ENCODE data around the gene GJD4. TPM values are rescaled to one million over a fixed set of nuclear protein-coding genes. Genes with fewer than 3 reads are reported as not detected.
A peak's percentile ranks its signal among the peaks of the same experiment; 100 is the strongest.

The GJD4 gene
- 1 to 10 TPM in 9 of 12 donors, under 1 TPM in 1, not detected in 2; 0.18 to 7.7 (median 3.1) TPM for polyA plus RNA-seq (ENCODE audit: insufficient read length in 12 of 12)
- long read RNA-seq, donor 1 = 0 reads
- long read RNA-seq, donor 2, partial matches to known transcripts = 0 of 3 reads
- long read RNA-seq, donor 2, other reads (novel, unspliced or antisense) = 0 of 3 reads
- long read RNA-seq, donor 3 = 0 reads
- long read RNA-seq, donor 4, partial matches to known transcripts = 0 of 1 reads
- long read RNA-seq, donor 4, other reads (novel, unspliced or antisense) = 0 of 1 reads
- long read RNA-seq, donor 5 = 0 reads
- long read RNA-seq, donor 6, partial matches to known transcripts = 0 of 4 reads
- long read RNA-seq, donor 6, other reads (novel, unspliced or antisense) = 0 of 4 reads
- long read RNA-seq, donor 7 = 0 reads
- long read RNA-seq, donor 8, partial matches to known transcripts = 0 of 2 reads
- long read RNA-seq, donor 8, other reads (novel, unspliced or antisense) = 0 of 2 reads
- long read RNA-seq, donor 9, partial matches to known transcripts = 0 of 2 reads
- long read RNA-seq, donor 9, other reads (novel, unspliced or antisense) = 0 of 2 reads
- long read RNA-seq, donor 10 = 0 reads
- long read RNA-seq, donor 11, partial matches to known transcripts = 0 of 3 reads
- long read RNA-seq, donor 11, other reads (novel, unspliced or antisense) = 0 of 3 reads

DNA sequence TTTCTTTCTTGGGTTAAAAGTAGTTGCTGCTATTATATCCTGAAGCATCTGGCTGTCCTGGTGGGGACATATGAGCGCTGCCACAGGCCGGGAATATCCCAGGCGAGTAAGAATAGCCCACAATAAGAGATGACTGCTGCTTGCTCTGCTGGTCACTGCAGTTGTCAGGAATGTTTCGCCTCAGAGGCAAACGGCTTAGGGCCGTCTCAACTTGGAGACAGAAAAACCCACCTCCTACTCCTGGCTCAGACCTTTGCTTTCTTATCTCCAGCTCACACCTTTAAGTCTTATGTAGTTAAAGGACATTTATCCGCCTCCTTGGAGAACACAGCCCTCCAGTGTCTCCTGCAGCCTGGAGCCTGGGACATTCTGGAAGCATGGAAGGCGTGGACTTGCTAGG is at the start of gene GJD4:
Gene GJD4, plus strand, starts transcription at position 151 of the 400 bp plus-strand sequence. Its CDS starts 227 bp downstream, at position 378.
- DNase-seq = no peak

GRCh38 chr10:35555962-35556930 is 48.9 kb upstream of the GJD4 start:
- DNase-seq = no peak

GRCh38 chr10:35558276-35558675 is 46.9 kb upstream of the GJD4 start:
- no peak for DNase-seq

- no peak for DNase-seq
Observed at GRCh38 chr10:35559416-35559815, 45.7 kb upstream of the GJD4 start.

GRCh38 chr10:35561715-35562114 is 43.4 kb upstream of the GJD4 start:
- no peak for DNase-seq

- no peak for DNase-seq
Observed at GRCh38 chr10:35562427-35562826, 42.7 kb upstream of the GJD4 start.

DNA sequence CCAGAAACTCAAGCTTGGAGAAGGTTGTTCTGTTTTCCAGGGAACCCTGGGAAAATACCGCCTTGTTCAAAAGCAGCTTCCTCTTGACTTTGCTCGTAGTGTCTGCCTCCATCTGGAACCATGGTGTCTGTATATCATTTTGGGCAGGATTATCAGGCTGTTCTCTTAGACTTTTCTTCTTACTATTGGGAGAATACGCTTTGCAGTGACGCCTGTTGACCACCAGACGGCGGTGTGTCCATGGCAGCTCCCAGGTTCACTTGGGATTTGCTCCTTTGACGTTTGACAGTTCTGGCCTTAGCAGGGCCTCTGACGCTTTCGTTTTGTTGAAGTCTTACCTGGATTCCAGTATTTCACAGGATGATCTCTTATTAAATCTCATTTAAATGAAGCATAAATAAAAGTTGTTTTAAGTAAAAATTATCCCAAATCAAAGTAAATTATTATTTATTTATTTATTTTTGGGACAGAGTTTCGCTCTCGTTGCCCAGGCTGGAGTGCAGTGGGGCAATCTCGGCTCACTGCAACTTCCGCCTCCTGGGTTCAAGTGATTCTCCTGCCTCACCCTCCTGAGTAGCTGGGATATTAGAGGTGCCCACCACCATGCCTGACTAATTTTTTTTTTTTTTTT is 41.8 kb upstream of the GJD4 start:
- peak; percentile 70 for DNase-seq

- no peak for DNase-seq
Observed at GRCh38 chr10:35564341-35564968, 40.7 kb upstream of the GJD4 start.

GRCh38 chr10:35565602-35566081 is 39.5 kb upstream of the GJD4 start:
- no peak for DNase-seq

DNA sequence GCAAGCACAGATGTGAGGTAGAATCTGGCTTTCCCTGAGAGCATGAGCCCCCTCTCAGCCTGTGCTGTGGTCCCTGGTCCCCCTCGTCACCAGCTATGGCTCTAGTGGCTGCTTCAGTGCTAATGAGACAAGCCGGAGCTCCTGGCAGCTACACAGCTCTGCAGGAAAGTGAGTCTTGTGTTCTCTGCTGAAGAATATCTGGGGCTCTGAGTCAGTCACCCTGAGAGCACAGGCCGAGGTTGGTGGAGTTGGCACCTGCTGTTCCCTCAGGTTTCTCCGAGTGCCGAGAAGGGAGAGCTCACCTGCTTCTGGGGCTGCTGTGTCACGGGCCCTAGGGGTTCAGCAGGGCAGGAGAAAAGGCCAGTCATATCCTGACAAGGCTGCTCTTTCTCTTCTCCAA is 37.2 kb upstream of the GJD4 start:
- DNase-seq = no peak

DNA sequence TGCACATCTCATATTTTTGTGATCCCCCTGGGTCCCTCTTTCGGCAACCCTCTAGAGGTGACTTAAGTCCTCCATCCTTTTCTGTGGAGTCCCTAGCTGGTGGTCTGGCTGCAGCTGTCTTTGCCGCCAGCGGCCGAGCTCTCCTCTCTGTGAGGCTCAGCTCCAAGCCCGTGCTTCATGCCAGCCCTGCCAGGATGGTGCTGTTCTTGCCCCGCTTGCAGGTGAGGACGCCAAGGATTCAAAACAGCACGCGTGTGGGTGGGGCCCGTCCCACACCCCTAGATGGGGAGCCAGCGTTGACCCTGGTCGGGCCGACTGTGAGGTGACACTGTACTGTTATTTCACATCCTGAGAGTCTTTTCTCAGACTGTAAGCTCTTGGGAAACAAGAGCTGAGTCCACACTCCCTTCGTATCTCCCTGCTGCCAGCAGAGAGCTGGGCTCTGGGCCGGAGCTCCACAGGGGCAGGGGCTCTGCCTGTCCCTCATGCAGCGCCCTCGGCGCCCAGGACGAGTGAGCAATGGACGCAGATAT is 36.6 kb upstream of the GJD4 start:
- no peak for DNase-seq

- DNase-seq = no peak
Observed at GRCh38 chr10:35569111-35569707, 35.9 kb upstream of the GJD4 start.

GRCh38 chr10:35569836-35570235 is 35.3 kb upstream of the GJD4 start:
- no peak for DNase-seq

DNA sequence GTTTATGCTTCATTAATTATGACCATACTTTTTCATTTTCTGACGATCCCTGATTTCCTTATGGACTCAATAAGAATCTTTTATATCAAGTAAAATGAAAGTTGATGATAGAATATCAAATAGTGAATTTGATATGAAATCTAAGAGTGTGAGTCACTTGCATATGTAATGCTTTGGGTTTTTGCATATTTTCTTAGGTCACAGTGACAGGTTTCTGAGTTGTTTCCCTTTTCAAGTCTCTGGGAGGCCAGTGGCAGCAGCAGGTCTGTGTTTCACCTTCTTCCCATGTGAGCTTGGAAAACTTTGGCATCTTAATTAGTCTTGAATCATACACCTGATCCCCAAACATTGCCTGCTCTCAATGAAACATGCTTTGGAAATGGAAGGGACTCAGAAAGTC is 34.7 kb upstream of the GJD4 start:
- DNase-seq = no peak

GRCh38 chr10:35572583-35572982 is 32.6 kb upstream of the GJD4 start:
- no peak for DNase-seq

GRCh38 chr10:35573796-35574195 is 31.3 kb upstream of the GJD4 start:
- DNase-seq = no peak

GRCh38 chr10:35574924-35575352 is 30.2 kb upstream of the GJD4 start:
- DNase-seq = no peak

DNA sequence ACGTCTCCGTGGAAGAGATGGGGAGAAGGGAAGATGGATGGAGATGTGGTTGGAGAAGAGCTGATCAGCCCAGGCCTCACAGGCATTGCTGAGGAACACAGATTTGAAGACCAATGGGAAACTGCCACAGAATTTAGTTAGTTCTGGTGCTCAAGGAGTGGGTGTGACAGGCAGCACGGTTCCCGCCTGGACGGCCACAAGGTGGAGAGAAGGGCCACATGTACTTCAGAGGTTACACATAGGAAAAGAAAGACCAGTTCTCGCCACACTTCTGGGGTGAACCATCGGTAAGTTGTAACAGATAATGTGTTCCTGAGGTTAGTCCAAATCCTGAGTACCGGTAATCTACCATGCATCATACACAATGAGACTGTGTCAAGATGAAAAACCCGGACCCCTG is 29.5 kb upstream of the GJD4 start:
- DNase-seq = no peak

DNA sequence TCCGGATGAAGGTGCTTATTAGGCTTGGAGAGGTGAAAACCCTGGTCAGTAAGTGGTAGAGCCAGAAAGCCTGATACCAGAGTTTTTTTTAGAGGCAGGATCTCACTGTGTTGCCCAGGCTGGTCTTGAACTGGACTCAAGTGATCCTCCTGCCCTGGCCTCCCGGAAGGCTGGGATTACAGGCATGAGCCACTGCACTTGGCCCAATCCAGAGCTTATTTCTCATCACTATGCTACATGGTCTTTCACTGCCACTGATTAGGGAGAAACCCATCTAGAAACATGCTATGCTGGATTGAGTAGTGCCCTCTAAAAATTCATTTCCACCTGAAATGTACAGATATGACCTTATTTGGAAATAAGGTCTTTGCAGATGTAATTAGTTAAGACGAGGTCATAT is 28.4 kb upstream of the GJD4 start:
- DNase-seq = no peak

DNA sequence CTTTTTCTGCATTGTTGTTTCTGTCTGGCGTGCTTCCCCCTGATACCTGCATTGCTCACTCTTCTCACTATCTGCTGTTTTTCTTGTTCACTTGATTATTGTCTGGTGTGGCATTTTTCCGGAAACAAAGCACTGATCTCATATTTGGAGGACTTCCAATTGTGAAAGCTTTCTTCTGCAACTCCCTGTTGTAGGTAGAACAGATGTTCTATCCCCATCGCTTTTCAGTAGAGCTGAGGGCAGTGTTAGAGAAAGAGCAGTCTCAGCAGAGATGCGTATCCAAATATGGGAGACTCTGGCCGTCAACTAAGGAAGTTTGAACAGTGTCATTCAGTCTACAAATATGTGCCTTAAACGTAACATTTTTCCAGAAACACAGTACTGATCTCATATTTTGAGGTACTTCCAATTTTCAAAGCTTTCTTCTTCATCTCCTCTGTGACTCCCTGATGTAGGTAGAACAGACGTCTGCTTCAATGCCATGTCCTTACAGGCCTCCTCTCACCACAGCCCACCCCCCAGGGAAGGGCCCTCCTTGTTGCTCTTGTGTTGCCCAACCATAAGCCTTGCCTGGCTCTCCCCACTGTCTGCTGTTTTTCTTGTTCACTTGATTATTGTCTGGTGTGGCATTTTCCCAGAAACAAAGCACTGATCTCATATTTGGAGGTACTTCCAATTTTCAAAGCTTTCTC is 27.1 kb upstream of the GJD4 start:
- peak; percentile 36 for DNase-seq
